Caco-2 (cell line): ENCODE results near the gene DDX3X. TPM values are rescaled to one million over a fixed set of nuclear protein-coding genes. Genes with fewer than 3 reads are reported as not detected.
A peak's percentile ranks its signal among the peaks of the same experiment; 100 is the strongest.
"Not testable (repeated sequence)": the region's sequence is repeated elsewhere in the genome, so short reads cannot be mapped to it uniquely, and the experiment has no call there.

Experiments
- Bru-seq: library from RNA; stranded (reverse); fragments of 400-500 nt; gene quantifications from one replicate; lab custom pipeline; 2021; lab: Mats Ljungman, UMichigan
- BruChase-seq, 2 experiments: library from RNA; stranded (reverse); fragments of 400-500 nt; gene quantifications; one replicate each; lab custom pipeline; 2021; lab: Mats Ljungman, UMichigan
- BruUV-seq: library from RNA; stranded (reverse); fragments of 400-500 nt; replicated peaks from 2 replicates; lab custom pipeline; 2021; lab: Mats Ljungman, UMichigan
- CTCF ChIA-PET: fragments of 300-600 bp; sonication (Branson Sonifier 250); formaldehyde crosslinking; loops from one replicate; lab custom pipeline; 2022; ENCODE audit warnings: antibody characterized with exemption; lab: Charles Lee
- POLR2A ChIA-PET: fragments of 300-600 bp; sonication (Branson Sonifier 250); formaldehyde crosslinking; loops from one replicate; lab custom pipeline; 2022; ENCODE audit warnings: antibody characterized with exemption; lab: Charles Lee
- DNase-seq, 2 experiments: peaks; one replicate each; pipeline versions ENCODE4 v3.0.0 to v3.0.0-alpha.2; 2020 to 2022
- H3K27me3 ChIP-seq: replicated peaks from 2 replicates; pipeline ENCODE4 v1.6.0; 2011; ENCODE audit warnings: low read length; ENCODE audit not compliant: control insufficient read depth, insufficient read depth
- H3K36me3 ChIP-seq: 2 replicates; pipeline ENCODE4 v1.5.1; 2011; ENCODE audit warnings: low read length; ENCODE audit not compliant: control insufficient read depth, insufficient read depth
- H3K4me1 ChIP-seq: fragments of 250-450 bp; sonication (Bioruptor Pico); 2 replicates; pipeline ENCODE4 v1.5.1; 2020; ENCODE audit warnings: mild to moderate bottlenecking
- H3K4me3 ChIP-seq: 2 replicates; pipeline ENCODE4 v1.5.1; 2011; ENCODE audit warnings: low read depth, mild to moderate bottlenecking, control low read depth, low read length
- H3K9me3 ChIP-seq: fragments of 250-450 bp; sonication (Bioruptor Pico); 2 replicates; pipeline ENCODE4 v1.5.1; 2020; ENCODE audit warnings: mild to moderate bottlenecking, moderate library complexity
- H3K27ac Mint-ChIP-seq: one replicate; pipeline ENCODE4 v1.8.0; 2022; ENCODE audit warnings: mixed read lengths; ENCODE audit not compliant: unreplicated experiment
- H3K27me3 Mint-ChIP-seq: one replicate; pipeline ENCODE4 v1.8.0; 2022; ENCODE audit warnings: mixed read lengths; ENCODE audit not compliant: insufficient read depth, unreplicated experiment
- H3K36me3 Mint-ChIP-seq: one replicate; pipeline ENCODE4 v1.8.0; 2022; ENCODE audit warnings: mild to moderate bottlenecking, mixed read lengths; ENCODE audit not compliant: insufficient read depth, unreplicated experiment
- H3K4me1 Mint-ChIP-seq: one replicate; pipeline ENCODE4 v1.8.0; 2022; ENCODE audit warnings: low read depth, mixed read lengths; ENCODE audit not compliant: unreplicated experiment
- H3K4me3 Mint-ChIP-seq: one replicate; pipeline ENCODE4 v1.8.0; 2022; ENCODE audit warnings: mild to moderate bottlenecking, moderate library complexity, mixed read lengths; ENCODE audit not compliant: unreplicated experiment
- H3K9me3 Mint-ChIP-seq: one replicate; pipeline ENCODE4 v1.8.0; 2022; ENCODE audit warnings: mixed read lengths; ENCODE audit not compliant: unreplicated experiment
- intact Hi-C: fragments of 100-400 bp; cut with micrococcal nuclease; formaldehyde crosslinking; loops from one replicate; pipeline ENCODE4 v1.10.0; 2022; ENCODE audit not compliant: unreplicated experiment
- long read RNA-seq: library from polyadenylated mRNA; stranded (forward); transcript quantifications from one replicate; pipeline ENCODE4 v2.0.0, GENCODE V29; 2022
- total RNA-seq: library from RNA; stranded (reverse); gene quantifications from 2 replicates; pipeline ENCODE4 v1.2.3, GENCODE V29; 2022
- TF ChIP-seq, protein P1 (sequence below), 2 experiments: fragments of 200-600 bp in 1 of 2; IDR thresholded peaks; 1 replicate in 1 of 2; 2 replicates in 1 of 2; pipeline versions ENCODE4 v1.5.1 to v1.8.0; 2011 to 2022; ENCODE audit warnings: antibody characterized with exemption in 1 of 2, control low read depth in 1 of 2, inconsistent platforms in 1 of 2, low read depth in 1 of 2, low read length in 1 of 2, mild to moderate bottlenecking in 1 of 2, moderate library complexity in 1 of 2; ENCODE audit not compliant: insufficient read depth in 1 of 2, severe bottlenecking in 1 of 2, unreplicated experiment in 1 of 2

The DDX3X gene
- 281 and 302 TPM in 2 replicates for total RNA-seq
- Bru-seq, nascent RNA, result percentile 98 among the genes with signal in this experiment
- percentile 99 among the genes with signal in this experiment for BruChase-seq, experiment 1, labeled RNA remaining after a 2-hour chase
- BruChase-seq, experiment 2, labeled RNA remaining after a 6-hour chase, result percentile 99 among the genes with signal in this experiment
- long read RNA-seq, full-length matches to known transcripts, result 141 of 182 reads
- long read RNA-seq, partial matches to known transcripts, result 37 of 182 reads
- long read RNA-seq, other reads (novel, unspliced or antisense), result 4 of 182 reads

DNA sequence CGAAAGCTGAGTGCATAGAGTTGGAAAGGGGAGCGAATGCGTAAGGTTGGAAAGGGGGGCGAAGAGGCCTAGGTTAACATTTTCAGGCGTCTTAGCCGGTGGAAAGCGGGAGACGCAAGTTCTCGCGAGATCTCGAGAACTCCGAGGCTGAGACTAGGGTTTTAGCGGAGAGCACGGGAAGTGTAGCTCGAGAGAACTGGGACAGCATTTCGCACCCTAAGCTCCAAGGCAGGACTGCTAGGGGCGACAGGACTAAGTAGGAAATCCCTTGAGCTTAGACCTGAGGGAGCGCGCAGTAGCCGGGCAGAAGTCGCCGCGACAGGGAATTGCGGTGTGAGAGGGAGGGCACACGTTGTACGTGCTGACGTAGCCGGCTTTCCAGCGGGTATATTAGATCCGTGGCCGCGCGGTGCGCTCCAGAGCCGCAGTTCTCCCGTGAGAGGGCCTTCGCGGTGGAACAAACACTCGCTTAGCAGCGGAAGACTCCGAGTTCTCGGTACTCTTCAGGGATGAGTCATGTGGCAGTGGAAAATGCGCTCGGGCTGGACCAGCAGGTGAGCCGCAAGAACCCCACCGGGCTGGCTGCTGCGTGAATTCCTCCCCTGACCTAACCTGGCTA, at the start of gene DDX3X:
Gene DDX3X (plus strand): TSS at position 419 of the 619 bp plus-strand sequence. CDS start 91 bp downstream, at position 510.
- POLR2A ChIA-PET, result interaction anchor here (0.6 to 0.8 kb wide), 5 partner anchors 42 to 337 kb away, joined by 3 to 5 read pairs (median 3); no protein-coding TSS in a partner anchor
- BruUV-seq, result no TSS peak
- intact Hi-C loops, result loop anchor here (2.0 to 10.0 kb wide), 3 partner anchors 111 to 249 kb away; partner anchors contain the start of genes NYX and USP9X

DNA sequence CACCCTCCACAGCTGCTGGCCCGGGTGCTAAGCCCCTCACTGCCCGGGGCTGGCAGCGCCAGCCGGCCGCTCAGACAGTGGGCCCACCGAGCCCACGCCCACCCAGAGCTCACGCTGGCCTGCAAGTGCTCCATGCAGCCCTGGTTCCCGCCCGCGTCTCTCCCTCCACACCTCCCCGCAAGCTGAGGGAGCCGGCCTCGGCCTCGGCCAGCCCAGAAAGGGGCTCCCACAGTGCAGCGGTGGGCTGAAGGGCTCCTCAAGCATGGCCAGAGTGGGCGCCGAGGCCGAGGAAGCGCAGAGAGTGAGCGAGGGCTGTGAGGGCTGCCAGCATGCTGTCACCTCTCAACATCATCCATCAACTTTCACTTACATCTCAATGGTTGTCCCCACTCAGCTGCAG, 48.0 kb upstream of the DDX3X start:
- H3K27ac Mint-ChIP-seq, intact Hi-C loops, H3K27me3 ChIP-seq, H3K27me3 Mint-ChIP-seq, H3K9me3 ChIP-seq, H3K4me3 ChIP-seq, CTCF ChIA-PET, POLR2A ChIA-PET, H3K36me3 Mint-ChIP-seq, DNase-seq, H3K4me1 Mint-ChIP-seq, H3K4me3 Mint-ChIP-seq, BruUV-seq, H3K9me3 Mint-ChIP-seq, H3K36me3 ChIP-seq, H3K4me1 ChIP-seq: not testable (repeated sequence)

More for the DNA sequence above, at the start of gene DDX3X:
- H3K27me3 Mint-ChIP-seq, result no peaks in the 10 kb centered on the region
- H3K4me1 Mint-ChIP-seq, result no peaks in the 10 kb centered on the region
- Histone ChIP-seq H3K4me3 (peak within 1 kb of the TSS; percentile 85), H3K27me3 (no peaks in the 10 kb centered on the region), H3K9me3 (no peaks in the 10 kb centered on the region), H3K4me1 (peaks cover 8% of the 10 kb centered on the region; the same call in 1 of the 2 replicates), H3K36me3 (no peaks in the 10 kb centered on the region; the same call in 1 of the 2 replicates)
- H3K27ac Mint-ChIP-seq, result peak within 1 kb of the TSS; percentile 100
- H3K9me3 Mint-ChIP-seq, result no peaks in the 10 kb centered on the region
- TF ChIP-seq, protein P1, sequence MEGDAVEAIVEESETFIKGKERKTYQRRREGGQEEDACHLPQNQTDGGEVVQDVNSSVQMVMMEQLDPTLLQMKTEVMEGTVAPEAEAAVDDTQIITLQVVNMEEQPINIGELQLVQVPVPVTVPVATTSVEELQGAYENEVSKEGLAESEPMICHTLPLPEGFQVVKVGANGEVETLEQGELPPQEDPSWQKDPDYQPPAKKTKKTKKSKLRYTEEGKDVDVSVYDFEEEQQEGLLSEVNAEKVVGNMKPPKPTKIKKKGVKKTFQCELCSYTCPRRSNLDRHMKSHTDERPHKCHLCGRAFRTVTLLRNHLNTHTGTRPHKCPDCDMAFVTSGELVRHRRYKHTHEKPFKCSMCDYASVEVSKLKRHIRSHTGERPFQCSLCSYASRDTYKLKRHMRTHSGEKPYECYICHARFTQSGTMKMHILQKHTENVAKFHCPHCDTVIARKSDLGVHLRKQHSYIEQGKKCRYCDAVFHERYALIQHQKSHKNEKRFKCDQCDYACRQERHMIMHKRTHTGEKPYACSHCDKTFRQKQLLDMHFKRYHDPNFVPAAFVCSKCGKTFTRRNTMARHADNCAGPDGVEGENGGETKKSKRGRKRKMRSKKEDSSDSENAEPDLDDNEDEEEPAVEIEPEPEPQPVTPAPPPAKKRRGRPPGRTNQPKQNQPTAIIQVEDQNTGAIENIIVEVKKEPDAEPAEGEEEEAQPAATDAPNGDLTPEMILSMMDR (IDR thresholded peaks at IDR 0.05; ENCODE audit: insufficient read depth in 1 of 2, low read depth in 1 of 2, low read length in 1 of 2, severe bottlenecking in 1 of 2, unreplicated experiment in 1 of 2), result no peak
- CTCF ChIA-PET, result no interaction called here
- peak within 1 kb of the TSS; percentile 88 for H3K4me3 Mint-ChIP-seq
- peaks cover 62% of the 10 kb centered on the region for H3K36me3 Mint-ChIP-seq
- DNase-seq, result peak; percentile 83 to 84

DNA sequence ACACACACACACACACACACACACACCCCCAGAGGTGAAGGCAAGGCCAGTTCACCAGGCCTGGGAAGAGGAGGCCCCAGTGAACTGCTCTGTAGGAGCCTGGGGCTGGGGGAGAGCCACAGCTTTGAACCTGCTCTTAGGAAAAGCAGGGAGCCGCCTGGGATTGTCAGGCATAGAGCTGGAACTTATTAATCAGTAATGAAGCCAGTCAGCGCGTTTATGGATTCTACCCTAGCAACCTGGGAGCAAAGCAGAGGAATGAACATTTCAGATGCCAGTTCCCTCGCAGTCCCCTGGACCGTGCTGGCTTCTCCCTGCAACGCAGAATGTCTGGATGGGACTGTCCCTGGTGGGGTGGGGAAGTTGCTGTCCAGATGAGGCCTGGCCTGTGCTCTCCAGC, 45.3 kb upstream of the DDX3X start:
- H3K4me1 Mint-ChIP-seq, result no peaks in the 10 kb centered on the region
- Histone ChIP-seq H3K9me3 (no peaks in the 10 kb centered on the region), H3K4me3 (no peak overlapping the region), H3K27me3 (no peaks in the 10 kb centered on the region), H3K4me1 (no peaks in the 10 kb centered on the region), H3K36me3 (no peaks in the 10 kb centered on the region)
- H3K36me3 Mint-ChIP-seq, result no peaks in the 10 kb centered on the region
- no peaks in the 10 kb centered on the region for H3K9me3 Mint-ChIP-seq
- no peaks in the 10 kb centered on the region for H3K27me3 Mint-ChIP-seq
- CTCF ChIA-PET, result no interaction called here
- intact Hi-C loops, result no loop called here
- TF ChIP-seq, protein P1 (IDR thresholded peaks at IDR 0.05; ENCODE audit: insufficient read depth in 1 of 2, low read depth in 1 of 2, low read length in 1 of 2, severe bottlenecking in 1 of 2, unreplicated experiment in 1 of 2), result no peak
- no TSS peak for BruUV-seq
- H3K27ac Mint-ChIP-seq, result no peak overlapping the region
- H3K4me3 Mint-ChIP-seq, result no peak overlapping the region
- POLR2A ChIA-PET, result no interaction called here
- DNase-seq, result no peak
